Stimulated activated CD4-positive, alpha-beta T cell treated with anti-CD3 and anti-CD28 coated beads, Interleukin-4, amount 100 ng/mL, for 1 hour (primary cell): ENCODE data around the gene SLC39A13.
A peak's percentile ranks its signal among the peaks of the same experiment; 100 is the strongest.

ENCODE experiments used
- DNase-seq: peaks from one replicate; pipeline ENCODE4 v3.0.0-alpha.2; 2020

SLC39A13 gene

DNA sequence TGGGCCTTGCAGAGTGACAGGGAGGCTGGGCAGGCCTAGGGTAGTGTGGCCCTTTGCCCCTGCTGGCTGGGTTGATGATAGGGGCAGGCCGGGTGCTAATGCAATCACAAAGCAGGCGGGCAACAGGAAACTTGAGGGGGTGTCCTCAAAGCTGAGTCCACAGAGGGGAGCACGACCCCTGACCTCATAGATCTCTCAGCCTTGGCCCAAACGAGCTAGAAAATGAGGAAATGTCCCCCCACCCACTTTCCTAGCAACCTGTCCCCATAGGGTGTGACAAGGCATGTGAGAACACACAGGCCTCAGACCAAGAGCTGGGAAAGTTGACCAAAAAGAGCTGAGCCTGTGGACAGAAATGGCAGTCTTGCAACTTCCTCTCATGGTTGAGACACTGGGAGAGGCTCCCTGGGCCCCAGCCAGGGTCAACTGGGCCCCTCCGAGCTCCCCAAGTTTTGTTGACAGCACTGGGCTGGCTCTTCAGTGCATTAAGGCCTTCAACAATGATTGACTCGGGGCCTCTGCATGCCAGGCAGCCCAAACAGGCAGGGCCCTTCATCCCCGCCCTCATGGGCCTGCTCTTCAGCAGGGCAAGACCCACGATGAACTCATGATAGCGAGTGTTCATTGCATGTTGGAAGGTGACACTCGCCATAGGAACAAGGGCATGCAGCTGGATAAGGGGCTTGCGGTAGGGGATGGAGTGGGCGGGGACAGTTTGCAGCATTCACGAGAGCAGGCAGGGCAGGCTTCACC lies 20.3 kb upstream of the SLC39A13 start:
- no peak for DNase-seq

DNA sequence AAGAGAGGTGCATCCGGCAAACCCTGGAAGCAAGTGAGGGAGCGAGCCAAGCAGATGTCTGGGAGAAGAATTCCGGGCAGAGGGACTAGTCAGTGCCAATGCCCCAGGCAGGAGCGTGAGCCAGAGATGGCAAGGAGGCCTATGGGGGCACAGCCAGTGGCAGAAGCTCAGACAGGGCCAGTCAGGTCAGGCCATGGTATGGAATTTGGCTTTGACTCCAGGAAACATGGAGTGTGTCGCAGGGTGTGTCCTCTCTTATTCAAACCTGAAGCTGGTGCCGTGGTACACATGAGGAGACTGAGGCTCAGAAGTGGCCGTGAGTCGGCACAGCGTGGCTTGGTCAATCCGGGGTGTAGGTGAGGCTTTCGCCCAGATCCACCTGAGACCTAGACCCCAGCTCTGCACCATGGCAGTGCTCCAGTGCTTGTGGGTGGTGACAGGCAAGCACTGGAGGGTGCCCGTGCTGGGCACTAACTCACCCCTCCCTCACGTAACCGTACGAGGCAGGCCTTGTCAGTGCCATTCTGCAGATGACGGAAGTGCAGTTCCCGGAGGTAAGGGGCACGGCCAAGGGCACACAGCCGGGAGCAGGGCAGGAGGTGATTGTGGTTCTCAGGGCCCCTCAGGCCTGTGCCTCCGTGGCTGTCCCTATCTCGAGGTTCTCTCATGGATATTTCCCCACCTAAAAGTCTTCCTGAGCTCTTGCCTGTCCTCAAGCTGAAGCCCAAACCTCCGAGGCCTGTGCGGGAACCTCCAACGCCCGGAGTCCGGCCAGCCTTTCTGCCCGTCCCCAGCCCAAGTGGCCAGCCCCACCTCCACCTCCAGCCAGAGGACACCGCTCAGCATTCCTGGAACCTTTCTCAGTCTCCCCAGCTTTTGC lies 19.5 kb upstream of the SLC39A13 start:
- DNase-seq, result no peak

DNA sequence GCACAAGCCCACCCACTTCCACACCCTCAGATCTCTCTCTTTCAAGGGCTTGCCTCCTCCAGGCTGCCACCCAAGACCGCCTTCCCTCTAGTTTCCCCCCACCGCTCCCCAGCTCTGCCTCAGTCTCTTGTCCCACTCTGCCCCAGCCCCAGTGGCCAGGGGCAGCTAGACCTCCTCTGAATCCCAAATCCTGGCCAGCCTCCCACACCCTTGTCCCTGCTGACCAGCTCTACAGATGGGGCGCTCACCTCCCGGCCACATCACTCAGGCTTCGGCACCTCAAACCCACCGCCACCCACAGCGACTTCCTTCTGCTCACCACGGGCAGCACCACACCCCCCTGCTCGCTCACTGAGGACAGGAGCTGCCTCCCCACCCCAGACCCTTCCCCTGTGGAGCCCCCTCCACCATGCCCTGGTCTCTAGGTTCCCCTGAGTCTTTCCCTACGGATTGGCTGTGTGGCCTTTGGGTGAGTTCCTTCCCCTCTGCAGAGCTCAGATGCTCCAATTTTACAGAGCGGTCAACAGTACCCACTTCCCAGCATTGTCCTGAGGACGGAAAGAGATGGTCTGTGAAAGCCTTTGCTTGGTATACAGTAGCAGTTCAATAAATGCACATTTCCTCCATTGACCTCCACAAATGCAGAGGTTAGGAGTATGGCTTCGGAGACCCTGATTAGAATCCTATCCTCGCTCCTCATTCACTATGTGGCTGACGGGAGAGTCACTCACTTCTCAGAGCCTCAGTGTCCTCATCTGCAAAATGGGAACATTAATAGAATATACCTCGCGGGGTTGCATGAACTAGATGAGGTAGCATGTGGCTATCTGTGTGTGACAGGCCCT lies 18.6 kb upstream of the SLC39A13 start:
- no peak for DNase-seq

DNA sequence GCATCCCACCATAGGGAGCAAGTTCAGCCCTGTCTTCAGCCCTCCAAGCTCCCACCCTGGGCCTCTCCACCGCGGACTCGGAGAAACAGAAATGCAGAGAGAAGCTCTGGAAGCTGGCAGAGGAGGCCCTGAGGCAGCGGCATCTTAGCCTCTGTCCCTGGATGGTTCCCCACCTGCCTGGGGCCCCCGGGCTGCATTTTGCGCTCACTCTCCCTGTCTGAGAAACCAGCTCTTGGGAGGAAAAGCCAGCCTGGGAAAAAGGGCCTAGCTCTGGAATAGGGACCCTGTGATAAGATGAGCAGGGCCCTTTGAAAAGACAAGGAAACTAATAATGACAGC lies 18.0 kb upstream of the SLC39A13 start:
- DNase-seq, result no peak

DNA sequence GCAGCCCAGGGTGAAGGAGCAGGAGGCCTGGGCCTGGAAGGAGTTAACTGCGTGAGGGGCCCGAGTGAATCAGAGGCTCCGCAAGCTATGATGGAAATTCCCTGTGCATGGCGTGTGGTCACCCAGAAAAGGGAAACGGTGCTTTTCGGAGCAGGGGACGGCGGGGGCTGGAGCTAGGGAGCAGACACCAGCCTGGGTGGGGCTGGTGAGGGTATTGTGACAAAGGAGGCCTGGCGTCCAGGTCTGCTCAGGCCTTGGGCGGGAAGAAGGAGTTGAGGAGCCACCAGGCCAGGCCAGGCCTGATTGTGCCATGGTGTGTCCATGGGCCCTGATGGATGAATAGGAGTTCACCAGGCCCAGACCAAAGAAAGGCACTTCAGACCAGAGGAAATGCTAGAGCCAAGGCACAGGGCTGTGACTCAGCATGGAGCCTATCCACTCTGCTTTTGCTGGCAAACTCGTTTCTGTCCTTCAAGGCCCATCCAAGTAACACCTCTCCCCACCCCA lies 17.3 kb upstream of the SLC39A13 start:
- no peak for DNase-seq

DNA sequence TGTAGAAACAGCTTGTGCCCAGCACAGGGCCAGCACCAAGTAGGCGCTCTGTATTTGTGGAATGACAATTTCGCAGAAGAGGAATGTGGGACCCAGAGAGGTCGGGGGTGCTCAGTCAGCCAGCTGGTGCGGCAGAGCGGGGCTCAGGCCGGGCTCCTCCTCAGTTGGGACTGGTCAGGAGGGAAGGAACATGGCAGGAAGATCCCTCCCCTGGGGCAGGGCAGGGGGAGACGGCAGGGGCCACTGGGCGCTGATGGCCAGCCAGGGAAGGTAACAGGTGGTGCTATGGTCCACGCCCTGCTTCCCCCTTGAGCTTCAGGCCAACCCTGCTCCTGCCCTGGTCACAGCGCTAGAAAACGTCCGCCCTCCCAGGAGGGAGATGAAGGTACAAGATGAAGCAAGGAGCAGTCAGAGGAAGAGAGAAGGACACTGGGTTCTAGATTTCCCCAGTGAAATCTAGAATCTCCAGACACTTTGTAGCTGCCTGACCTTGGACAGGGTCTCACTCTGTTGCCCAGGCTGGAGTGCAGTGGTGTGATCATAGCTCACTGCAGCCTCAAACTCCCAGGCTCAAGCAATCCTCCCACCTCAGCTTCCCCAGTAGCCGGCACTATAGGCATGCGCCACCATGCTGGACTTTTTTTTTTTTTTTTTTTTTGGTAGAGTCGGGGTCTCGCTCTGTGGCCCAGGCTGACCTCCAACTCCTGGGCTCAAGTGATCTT lies 16.5 kb upstream of the SLC39A13 start:
- no peak for DNase-seq

DNA sequence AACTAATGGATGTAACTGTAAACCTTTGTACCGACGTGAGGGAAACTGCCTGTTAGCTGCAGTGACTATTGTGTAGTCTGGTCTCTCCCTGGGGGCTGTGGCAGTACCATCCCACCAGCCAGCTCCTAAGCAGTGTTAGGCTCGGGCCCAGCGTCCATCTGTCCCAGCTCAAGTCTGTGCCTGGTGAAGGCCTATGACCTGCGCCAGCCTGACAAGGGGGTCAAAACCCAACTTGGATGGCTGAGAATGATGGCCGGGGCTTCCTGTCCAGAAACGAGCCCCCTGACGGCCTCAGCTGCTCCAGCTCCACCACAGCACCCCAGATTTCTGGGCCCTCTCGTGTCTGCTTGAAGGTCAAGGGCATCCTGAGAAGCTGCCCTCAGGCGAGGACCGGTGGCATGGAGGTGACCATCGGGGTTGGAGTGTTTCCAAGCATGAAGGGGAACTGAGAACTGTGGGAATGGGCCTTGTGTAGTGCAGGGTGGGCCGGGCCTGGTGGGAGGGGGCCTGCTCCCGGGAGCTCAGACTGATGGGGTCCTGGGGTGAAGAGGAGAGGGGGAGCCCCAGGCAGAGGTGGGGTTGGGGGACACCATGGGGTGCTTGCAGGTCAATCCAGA lies 15.7 kb upstream of the SLC39A13 start:
- no peak for DNase-seq

DNA sequence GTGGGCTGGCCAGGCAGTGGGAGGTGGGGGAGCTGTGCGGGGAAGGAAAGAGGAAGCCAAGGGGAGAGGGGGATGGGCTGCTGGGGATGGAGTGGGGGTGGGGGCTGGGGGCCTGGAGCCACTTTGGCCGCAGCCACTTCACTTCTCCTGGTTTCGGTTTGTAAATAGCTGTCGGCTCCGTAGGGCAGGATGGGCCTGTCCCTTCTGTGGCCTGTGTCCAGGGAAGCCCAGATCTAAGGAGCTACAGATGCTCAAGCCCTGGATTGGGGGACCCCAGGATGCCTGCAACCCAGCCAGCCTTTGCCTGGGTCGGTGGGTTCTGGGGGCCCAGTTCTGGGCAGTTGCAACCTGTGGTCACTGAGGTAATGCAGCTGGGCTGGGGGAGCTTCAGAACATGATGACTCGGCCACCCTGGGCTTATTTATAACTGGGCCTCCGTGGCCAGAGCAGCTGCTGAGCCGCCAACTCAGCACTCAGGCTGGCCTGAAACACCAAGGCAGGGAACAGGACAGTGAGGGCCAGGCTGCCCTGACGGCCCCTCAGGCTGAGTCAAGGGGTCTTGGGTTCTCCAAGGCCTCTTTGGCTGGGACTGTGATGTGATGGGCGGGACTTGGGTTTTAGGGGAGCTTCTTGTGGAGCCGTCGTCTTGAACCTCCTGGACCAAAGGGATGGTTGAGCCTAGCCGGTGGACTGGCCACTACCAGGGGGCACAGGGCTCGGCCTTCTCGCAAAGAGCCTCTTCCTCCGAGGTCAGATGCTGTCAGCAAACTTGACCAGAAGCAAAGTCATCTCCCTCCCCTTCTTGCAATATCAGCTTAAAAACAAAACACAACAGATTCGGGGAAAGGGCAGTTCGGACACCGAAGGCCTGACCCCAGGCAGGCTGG lies 15.0 kb upstream of the SLC39A13 start:
- no peak for DNase-seq

DNA sequence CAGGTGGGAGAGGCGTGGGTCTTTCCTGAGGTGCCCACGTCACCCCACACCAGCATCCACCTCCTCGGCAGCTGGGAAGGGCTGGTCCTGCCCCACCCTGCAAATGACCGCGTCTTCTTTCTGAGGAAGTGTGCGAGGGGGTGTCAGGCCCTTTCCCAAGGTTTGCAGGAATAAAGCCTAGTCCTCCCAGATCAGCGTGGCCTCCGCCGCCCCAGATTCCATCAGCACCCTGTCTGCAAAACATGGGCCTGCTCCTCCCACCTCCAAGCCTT lies 14.4 kb upstream of the SLC39A13 start:
- DNase-seq, result no peak

DNA sequence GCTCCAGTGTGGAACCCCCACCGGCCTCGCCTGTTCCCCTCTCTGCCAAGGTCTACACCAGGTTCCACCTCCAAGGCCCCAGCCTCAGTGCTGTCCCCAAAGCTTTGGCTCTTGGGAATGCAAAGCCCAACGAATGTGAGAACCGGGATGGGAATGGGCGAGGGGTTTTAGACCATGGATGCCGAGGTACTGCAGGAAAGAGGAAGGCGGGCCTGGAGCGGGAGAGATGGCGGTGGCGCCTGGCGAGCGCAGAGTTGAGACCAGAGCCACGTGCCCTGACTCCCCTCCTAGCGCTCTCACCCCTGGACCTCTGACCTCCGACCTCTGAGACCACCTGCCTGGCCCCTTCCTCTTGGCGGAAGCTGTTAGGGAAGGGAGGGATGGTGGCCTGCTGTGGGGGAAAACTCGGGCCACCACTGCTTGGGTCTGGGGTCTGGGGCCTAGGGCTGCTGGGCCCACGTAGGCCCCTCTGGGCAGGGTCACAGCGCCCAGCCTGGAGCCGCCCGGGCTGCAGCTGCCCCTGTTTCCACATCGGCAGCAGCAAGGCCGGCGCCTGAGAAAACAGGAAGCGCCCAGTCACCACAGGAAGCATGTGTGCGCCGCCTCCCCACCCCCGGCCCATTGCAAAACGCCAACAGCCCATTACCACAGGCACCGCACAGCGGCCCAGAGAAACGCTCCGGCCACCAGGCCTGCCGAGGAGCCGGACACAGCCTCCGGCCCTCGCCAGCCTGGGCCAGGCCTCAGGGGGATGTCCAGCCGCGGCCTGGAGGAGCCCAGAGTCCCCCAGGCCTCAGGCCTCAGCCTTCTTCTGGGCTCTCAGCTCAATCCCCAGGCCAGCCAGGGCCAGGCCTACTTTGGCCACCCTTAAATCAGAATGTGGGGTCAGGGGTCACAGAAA lies 13.8 kb upstream of the SLC39A13 start:
- peak; percentile 65 for DNase-seq

DNA sequence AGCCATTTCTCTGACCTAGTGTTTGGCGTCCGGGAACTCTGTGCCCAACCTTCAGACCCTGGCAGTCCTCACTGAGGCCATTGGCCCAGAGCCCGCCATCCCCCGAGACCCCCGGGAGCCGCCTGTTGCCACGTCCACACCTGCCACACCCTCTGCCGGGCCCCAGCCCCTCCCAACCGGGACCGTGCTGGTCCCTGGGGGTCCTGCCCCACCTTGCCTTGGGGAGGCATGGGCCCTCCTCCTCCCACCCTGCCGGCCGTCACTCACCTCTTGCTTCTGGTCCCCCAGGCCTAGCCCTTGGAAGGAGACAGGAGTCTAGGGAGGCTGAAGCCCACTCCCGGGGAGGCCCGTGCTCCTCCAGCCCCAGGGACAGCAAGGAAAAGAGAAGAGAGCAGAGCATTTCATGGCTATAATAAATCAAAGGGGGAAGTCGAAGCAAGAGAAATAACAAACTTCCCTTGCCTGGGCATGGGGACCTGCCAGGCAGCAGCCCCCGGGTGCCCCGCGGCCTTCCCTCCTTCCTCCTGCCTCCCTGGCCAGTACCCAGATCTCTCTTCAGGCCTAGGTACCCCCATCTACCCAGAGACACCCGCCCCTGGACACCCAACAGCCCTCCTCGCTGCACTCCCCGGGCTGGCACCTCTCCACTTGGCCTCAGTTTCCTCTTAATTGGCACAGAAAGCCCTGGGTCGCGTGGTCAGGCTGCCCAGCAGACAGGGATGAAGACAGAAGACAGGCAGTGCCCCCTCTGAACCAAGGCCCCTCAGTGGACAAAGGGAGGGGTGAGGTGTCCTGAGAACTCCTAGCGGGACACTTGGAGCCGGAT lies 13.0 kb upstream of the SLC39A13 start:
- no peak for DNase-seq

DNA sequence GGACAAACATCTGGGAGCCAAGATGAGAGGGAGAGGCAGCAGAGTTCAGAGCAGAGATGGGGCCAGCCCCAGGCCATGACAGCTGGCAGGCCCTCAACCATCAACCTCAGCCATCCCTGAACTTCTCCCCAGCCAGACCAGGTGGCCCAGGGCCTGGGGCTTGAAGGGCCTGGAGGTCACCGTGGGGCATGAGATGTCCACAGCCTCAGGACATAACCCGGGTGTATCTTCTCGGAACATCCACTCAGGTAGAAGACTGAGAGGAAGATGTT lies 12.4 kb upstream of the SLC39A13 start:
- DNase-seq, result no peak

DNA sequence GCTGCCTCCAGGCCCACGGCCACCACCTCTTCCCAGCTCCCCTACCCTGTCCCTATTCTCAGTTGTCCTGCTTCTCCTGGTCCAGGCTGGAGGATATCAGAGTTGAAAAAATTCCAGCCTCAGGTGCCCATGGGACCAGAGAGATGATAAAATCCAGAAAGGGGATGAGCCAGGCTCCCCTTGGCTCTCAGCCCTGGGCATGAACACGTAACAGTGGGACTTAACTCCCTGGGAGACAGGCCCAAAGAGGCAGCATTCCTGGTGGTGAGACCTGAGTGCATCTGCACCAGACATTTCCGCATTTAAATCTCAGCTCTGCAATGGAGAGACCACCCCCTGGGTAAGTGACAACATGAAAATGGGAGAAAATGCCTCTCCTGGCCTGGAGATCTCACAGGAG lies 10.4 kb upstream of the SLC39A13 start:
- DNase-seq, result no peak

DNA sequence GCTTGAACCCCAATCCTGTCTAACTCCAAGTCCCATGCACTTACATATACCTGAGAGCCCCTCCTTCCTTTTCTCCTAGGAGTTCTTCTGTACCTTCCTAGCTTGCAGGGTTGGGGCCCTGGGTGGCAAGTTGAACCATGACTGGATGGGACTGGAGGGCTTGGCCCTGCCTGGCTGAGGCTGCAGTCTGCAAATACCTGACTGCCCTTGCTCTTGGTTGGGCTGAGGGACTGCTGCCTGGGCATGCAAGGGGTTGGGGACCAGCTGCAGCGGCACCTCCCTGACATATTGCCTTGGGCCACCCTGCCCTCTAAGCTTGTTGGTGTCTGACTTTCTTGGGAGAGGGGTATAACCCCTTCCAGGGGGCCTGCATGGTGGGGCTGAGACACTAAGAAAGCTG lies 9.8 kb upstream of the SLC39A13 start:
- DNase-seq, result no peak

DNA sequence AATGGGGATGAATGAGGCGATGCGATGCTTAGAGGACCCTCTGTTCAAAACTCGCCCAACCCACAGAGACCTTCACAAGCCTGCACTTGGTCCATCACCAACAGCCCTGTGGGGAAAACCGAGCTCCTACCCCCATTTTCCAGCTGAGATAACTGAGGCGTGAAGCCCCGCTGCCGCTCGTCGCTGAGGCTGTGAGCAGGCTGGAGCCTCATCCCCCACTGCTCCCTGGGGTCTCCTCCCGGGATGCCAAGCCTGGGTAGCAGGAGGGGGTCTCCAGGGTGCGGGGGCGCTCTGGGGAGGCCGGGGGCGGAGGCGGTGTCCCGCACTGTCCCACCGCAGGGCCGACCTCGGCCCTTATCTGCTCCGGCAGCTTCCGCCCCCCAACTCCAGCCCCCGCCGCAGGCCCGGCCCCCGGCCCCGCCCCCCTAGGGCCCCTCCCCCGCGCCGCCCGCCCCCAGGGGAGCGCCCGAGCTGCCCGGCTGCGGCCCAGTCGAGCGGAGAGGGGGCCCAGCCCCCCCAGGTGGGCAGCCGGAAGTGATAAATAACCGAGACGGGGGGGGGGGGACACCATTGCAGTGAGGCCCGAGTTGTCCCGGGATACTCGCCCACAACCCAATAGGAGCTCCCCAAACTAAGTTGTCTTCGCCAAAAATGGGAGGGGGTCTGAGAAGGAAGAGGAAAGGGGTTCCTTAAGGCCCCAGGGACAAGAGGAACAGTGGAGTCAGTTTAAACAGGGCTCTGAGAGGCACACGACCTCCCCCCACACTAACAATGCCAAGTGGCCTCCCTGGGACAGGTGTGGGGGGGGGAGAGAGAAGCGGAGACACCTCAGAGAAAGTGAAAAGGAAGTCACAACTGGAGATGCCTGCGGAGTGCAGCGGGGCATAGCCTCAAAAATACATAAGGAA lies 8.3 kb upstream of the SLC39A13 start:
- DNase-seq, result peak; percentile 41

DNA sequence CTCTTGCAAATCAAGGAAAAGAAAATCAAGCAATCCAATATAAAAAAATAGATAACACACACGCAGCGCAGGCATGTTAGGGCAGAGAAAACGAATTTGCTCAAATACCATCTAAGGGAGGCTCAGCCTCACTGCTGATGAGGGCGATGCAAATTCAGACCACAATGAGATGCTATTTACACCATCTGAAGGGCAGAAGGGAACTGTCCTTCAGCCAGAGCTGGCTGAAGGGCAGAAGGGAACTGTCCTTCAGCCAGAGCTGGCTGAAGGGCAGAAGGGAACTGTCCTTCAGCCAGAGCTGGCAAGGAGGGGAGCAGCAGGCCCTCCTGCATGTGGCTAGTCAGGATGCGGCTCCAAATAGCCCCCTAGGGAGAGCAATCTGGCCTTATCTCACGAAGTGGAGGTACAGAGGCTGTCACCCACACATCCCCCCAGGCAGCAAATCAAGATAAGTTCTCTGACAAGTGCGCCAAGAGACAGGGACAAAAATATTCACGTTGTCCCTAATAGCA lies 7.6 kb upstream of the SLC39A13 start:
- DNase-seq, result no peak

DNA sequence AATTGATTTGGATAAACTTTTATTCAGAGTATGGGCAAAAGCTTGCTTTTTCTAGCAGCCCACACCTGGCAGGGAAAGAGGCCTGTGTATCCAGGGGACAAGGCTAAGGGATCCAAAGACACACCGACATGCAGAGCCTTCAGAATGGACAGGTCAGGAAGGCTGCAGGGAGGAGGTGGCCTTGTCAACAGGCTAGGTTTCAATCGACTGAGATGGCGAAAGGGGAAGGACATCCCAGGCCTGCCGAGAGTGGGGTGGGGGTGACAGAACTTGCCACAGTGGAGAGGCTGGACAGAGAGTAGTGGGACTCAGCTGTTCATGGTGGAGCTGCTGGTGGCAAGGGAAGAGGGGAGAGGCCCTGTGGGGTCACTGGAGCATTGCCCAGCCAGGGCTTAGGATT lies 5.3 kb upstream of the SLC39A13 start:
- no peak for DNase-seq

DNA sequence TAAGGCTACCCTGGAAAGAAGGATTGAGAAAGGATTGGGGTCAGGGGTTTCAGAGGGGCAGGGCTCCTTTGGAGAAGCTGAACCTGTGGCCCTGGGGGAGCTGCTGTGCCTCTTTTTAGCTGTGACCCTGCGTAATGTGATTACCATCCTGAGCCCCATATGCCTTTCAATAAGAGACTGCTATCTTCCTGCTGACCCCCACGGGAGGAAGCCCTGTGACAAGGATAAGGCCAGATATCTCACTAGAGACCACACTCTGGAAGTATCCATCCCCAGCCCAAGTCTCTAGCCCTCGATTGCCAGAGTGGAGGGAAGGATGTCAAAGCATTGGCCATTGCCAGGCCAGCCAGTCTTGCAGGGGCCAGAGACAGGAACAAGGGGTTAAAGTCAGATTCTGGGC lies 4.8 kb upstream of the SLC39A13 start:
- DNase-seq, result no peak
